Thyroid gland (tissue), 4 donors: ENCODE measurements around the gene ALKBH5.

Experiments
- CTCF ChIP-seq, 6 experiments: fragments of 200-600 bp in 3 of 6; fragments of 450-650 bp in 3 of 6; sonication (generic) in 3 of 6; IDR thresholded peaks; one replicate each; pipeline ENCODE4 v1.5.1; 2016 to 2019; ENCODE audit warnings: antibody characterized with exemption in 6 of 6, mild to moderate bottlenecking in 2 of 6, inconsistent platforms in 1 of 6, moderate library complexity in 1 of 6
- POLR2A ChIP-seq, 2 donors: fragments of 450-650 bp; IDR thresholded peaks; one replicate each; pipeline ENCODE4 v1.6.1; 2017; ENCODE audit warnings: antibody characterized with exemption in 2 of 2, mild to moderate bottlenecking in 2 of 2, moderate library complexity in 1 of 2

- TF ChIP-seq CTCF (IDR thresholded peaks at IDR 0.05) (no peak), POLR2A (IDR thresholded peaks at IDR 0.05) (no peak)
These were observed 41.6 kb downstream of the ALKBH5 start, which contains the start of gene LLGL1 for GRCh38 chr17:18225121-18225641.
